H1 (cell line): ENCODE measurements around the gene BUD13.

ENCODE experiments used
- EP300 ChIP-seq, 2 experiments: IDR thresholded peaks; 1 replicate in 1 of 2; 2 replicates in 1 of 2; pipeline ENCODE4 v1.6.1; 2011 to 2012; ENCODE audit warnings: low read depth in 2 of 2, low read length in 2 of 2, mild to moderate bottlenecking in 2 of 2, borderline replicate concordance in 1 of 2, inconsistent platforms in 1 of 2, moderate library complexity in 1 of 2
- MAFK ChIP-seq: IDR thresholded peaks from 2 replicates; pipeline ENCODE4 v1.6.1; 2012; ENCODE audit warnings: low read depth, mild to moderate bottlenecking, improper control_type of control experiment, low read length
- POLR2A ChIP-seq, 2 experiments: IDR thresholded peaks; 1 replicate in 1 of 2; 2 replicates in 1 of 2; pipeline ENCODE4 v1.6.1; 2011; ENCODE audit warnings: low read depth in 2 of 2, low read length in 2 of 2, mild to moderate bottlenecking in 2 of 2; ENCODE audit errors: control extremely low read depth in 1 of 2
- POLR2AphosphoS5 ChIP-seq: IDR thresholded peaks from 2 replicates; pipeline ENCODE4 v1.6.1; 2011; ENCODE audit warnings: low read depth, low read length
- SUZ12 ChIP-seq: fragments of 200-600 bp; sonication (generic); IDR thresholded peaks from 2 replicates; pipeline ENCODE4 v1.6.1; 2012; ENCODE audit warnings: mild to moderate bottlenecking, inconsistent platforms, low read length, moderate library complexity, mixed read lengths
- TEAD4 ChIP-seq: IDR thresholded peaks from 2 replicates; pipeline ENCODE4 v1.6.1; 2012; ENCODE audit warnings: low read depth, low read length, inconsistent platforms, mixed read lengths
- YY1 ChIP-seq: IDR thresholded peaks from 2 replicates; pipeline ENCODE4 v1.6.1; 2011; ENCODE audit warnings: low read depth, mild to moderate bottlenecking, low read length
- TF ChIP-seq, protein P1 (sequence below), 3 experiments: IDR thresholded peaks; 1 replicate in 2 of 3; 2 replicates in 1 of 3; pipeline versions ENCODE4 v1.5.1 to v1.6.1; 2011; ENCODE audit warnings: low read length in 3 of 3, mild to moderate bottlenecking in 3 of 3, inconsistent platforms in 2 of 3, low read depth in 1 of 3, moderate library complexity in 1 of 3; ENCODE audit not compliant: insufficient read depth in 1 of 3; ENCODE audit errors: control extremely low read depth in 1 of 3
- TF ChIP-seq, protein P2 (sequence below): IDR thresholded peaks from 2 replicates; pipeline ENCODE4 v1.6.1; 2011; ENCODE audit warnings: low read length, improper control_type of control experiment

DNA sequence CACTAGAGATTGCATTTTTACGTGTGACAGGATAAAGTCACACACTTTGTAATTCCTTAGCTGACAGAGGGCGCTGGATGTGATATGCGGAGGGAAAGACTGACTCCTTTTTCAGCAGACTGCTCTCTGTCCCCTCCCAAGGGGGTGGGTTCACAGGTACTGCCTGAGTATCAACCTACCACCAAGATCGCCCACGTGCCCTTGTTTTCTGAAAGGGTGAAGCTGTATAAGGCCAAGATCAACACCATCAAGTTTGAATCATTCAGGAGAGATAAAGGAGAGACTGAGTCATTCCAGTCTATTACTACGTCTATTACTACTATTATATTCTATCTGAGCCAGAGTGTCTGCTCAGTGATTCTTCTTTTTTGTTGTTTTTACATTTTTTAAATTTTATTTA is 30.7 kb downstream of the BUD13 start:
- no peak for TF ChIP-seq SUZ12
- TF ChIP-seq YY1, result no peak
- TF ChIP-seq, protein P1, sequence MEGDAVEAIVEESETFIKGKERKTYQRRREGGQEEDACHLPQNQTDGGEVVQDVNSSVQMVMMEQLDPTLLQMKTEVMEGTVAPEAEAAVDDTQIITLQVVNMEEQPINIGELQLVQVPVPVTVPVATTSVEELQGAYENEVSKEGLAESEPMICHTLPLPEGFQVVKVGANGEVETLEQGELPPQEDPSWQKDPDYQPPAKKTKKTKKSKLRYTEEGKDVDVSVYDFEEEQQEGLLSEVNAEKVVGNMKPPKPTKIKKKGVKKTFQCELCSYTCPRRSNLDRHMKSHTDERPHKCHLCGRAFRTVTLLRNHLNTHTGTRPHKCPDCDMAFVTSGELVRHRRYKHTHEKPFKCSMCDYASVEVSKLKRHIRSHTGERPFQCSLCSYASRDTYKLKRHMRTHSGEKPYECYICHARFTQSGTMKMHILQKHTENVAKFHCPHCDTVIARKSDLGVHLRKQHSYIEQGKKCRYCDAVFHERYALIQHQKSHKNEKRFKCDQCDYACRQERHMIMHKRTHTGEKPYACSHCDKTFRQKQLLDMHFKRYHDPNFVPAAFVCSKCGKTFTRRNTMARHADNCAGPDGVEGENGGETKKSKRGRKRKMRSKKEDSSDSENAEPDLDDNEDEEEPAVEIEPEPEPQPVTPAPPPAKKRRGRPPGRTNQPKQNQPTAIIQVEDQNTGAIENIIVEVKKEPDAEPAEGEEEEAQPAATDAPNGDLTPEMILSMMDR (IDR thresholded peaks at IDR 0.05; ENCODE audit: control extremely low read depth in 1 of 3, insufficient read depth in 1 of 3, low read depth in 1 of 3, low read length in 3 of 3), result no peak
- TF ChIP-seq TEAD4, result no peak
- TF ChIP-seq POLR2AphosphoS5, result no peak
- TF ChIP-seq EP300 (IDR thresholded peaks at IDR 0.05; ENCODE audit: borderline replicate concordance in 1 of 2, low read depth in 2 of 2, low read length in 2 of 2), result no peak
- TF ChIP-seq, protein P2, sequence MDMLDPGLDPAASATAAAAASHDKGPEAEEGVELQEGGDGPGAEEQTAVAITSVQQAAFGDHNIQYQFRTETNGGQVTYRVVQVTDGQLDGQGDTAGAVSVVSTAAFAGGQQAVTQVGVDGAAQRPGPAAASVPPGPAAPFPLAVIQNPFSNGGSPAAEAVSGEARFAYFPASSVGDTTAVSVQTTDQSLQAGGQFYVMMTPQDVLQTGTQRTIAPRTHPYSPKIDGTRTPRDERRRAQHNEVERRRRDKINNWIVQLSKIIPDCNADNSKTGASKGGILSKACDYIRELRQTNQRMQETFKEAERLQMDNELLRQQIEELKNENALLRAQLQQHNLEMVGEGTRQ, result no peak
- TF ChIP-seq POLR2A (IDR thresholded peaks at IDR 0.05; ENCODE audit: control extremely low read depth in 1 of 2, low read depth in 2 of 2, low read length in 2 of 2), result no peak
- TF ChIP-seq MAFK, result no peak
